Fibroblast of pulmonary artery (primary cell): ENCODE results near the gene PNLDC1.
"Not testable (repeated sequence)": the region's sequence is repeated elsewhere in the genome, so short reads cannot be mapped to it uniquely, and the experiment has no call there.

Source experiments
- DNase-seq: peaks from one replicate; pipeline ENCODE4 v3.0.0-alpha.2; 2010; ENCODE audit warnings: low read depth
- H3K4me3 ChIP-seq: replicated peaks from 2 replicates; pipeline ENCODE4 v1.5.1; 2011; ENCODE audit warnings: low read depth, mild to moderate bottlenecking, control low read depth, low read length, moderate library complexity
- TF ChIP-seq, protein P1 (sequence below): IDR thresholded peaks from 2 replicates; pipeline ENCODE4 v1.5.1; 2011; ENCODE audit warnings: mild to moderate bottlenecking, control low read depth, low read length, inconsistent platforms; ENCODE audit errors: missing control alignments

Gene PNLDC1

DNA sequence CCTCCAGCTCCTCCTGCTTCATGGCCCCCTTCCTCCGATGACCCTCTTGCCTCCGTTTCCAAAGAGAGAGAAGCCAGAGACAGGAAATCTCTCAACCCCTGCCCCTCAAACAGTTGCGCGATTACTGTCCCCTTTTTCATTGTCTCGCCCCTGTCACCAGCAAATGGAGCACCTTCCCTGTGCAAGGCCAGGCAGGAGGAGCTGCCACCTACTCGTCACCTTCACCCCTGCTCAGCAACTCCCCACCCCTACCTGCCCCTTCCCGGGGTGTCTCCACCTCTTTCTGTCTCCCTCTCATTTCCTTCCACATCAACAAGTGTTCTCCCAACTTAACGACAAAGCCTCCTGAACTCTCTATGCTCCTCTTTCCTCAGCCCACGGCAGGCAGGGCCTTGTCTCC lies 13.7 kb downstream of the PNLDC1 start:
- DNase-seq, result no peak
- H3K4me3 ChIP-seq, result no peak overlapping the region
- TF ChIP-seq, protein P1, sequence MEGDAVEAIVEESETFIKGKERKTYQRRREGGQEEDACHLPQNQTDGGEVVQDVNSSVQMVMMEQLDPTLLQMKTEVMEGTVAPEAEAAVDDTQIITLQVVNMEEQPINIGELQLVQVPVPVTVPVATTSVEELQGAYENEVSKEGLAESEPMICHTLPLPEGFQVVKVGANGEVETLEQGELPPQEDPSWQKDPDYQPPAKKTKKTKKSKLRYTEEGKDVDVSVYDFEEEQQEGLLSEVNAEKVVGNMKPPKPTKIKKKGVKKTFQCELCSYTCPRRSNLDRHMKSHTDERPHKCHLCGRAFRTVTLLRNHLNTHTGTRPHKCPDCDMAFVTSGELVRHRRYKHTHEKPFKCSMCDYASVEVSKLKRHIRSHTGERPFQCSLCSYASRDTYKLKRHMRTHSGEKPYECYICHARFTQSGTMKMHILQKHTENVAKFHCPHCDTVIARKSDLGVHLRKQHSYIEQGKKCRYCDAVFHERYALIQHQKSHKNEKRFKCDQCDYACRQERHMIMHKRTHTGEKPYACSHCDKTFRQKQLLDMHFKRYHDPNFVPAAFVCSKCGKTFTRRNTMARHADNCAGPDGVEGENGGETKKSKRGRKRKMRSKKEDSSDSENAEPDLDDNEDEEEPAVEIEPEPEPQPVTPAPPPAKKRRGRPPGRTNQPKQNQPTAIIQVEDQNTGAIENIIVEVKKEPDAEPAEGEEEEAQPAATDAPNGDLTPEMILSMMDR, result no peak

GRCh38 chr6:159815410-159815809 lies 15.3 kb downstream of the PNLDC1 start:
- TF ChIP-seq, protein P1, result no peak
- no peak for DNase-seq
- H3K4me3 ChIP-seq, result no peak overlapping the region

DNA sequence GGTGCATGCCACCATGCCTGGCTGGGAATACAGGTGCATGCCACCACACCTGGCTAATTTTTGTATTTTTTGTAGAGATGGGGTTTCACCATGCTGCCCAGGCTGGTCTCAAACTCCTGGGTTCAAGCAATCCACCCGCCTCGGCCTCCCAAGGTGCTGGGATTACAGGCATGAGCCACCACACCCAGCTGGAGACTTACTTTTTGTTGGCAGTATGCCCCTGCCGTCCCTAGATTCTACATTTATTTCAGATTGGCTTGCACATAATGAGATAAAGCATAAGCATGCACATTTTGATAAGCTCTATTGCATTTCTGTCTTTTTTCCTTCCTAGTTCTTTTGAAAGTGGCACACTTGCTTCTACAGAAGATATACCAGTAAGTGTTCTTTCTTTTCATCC lies 16.7 kb downstream of the PNLDC1 start:
- not testable (repeated sequence) for H3K4me3 ChIP-seq, DNase-seq

- TF ChIP-seq, protein P1, result no peak
- no peak for DNase-seq
- H3K4me3 ChIP-seq, result no peak overlapping the region
These were observed 18.1 kb downstream of the PNLDC1 start for GRCh38 chr6:159817951-159818739.

GRCh38 chr6:159819098-159819497 lies 19.0 kb downstream of the PNLDC1 start:
- H3K4me3 ChIP-seq, result no peak overlapping the region
- TF ChIP-seq, protein P1, result no peak
- DNase-seq, result no peak

DNA sequence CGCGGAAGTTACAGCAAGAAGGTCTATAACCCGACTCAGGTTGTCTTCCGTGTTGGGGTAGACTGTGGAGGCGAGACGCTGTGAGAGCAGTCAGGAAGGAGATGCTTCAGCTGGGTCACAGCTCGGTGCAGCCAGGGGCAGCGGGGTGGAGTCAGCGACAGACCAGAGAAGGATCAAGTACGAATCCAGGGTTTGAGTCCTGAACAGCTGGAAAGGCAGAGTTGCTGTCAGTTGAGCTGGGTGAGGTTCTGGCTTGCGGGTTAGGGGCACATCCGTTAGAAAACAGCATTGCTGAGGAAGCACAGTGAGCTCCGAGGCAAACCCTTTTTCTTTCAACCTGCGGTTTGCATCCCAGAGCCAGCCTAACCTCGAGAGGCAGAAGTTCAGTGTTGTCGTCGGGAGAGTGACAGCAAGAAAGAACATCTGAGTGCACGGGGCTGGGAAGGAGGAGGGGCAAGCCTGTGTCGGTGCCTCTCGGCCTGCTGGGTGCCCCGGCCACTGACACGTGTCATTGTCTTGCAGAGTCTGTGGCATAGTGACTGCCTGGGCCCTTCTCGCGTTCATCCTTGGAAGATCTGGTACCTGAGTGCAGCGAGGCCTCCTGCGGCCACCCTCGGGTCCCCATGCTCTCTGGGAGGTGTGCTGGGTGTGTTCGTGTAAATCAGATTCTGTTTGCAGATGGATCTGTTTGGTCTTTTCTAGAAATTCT lies 20.0 kb downstream of the PNLDC1 start:
- no peak overlapping the region for H3K4me3 ChIP-seq
- no peak for DNase-seq
- TF ChIP-seq, protein P1, result no peak

GRCh38 chr6:159821122-159821521 lies 21.0 kb downstream of the PNLDC1 start:
- TF ChIP-seq, protein P1, result no peak
- H3K4me3 ChIP-seq, result no peak overlapping the region
- DNase-seq, result no peak
